ENCODE results near the gene DEGS1.

- TF ChIP-seq GATA2 (IDR thresholded peaks at IDR 0.05; ENCODE audit: low read depth, low read length), result no peak
- no peak for TF ChIP-seq GATA3 (IDR thresholded peaks at IDR 0.05; ENCODE audit: low read depth, low read length)
These were observed 20.3 kb upstream of the DEGS1 start for GRCh38 chr1:224162768-224163167.

Measured in SH-SY5Y (cell line).